ENCODE data around the gene PPIG. TPM values are rescaled to one million over a fixed set of nuclear protein-coding genes. Genes with fewer than 3 reads are reported as not detected.

PPIG gene
- total and polyA plus RNA-seq, 9 of the 15 experiments (the other 6 are each of a cell fraction or from before 2014, with no cell fraction given): 52.5 to 166 (median 124) TPM

DNA sequence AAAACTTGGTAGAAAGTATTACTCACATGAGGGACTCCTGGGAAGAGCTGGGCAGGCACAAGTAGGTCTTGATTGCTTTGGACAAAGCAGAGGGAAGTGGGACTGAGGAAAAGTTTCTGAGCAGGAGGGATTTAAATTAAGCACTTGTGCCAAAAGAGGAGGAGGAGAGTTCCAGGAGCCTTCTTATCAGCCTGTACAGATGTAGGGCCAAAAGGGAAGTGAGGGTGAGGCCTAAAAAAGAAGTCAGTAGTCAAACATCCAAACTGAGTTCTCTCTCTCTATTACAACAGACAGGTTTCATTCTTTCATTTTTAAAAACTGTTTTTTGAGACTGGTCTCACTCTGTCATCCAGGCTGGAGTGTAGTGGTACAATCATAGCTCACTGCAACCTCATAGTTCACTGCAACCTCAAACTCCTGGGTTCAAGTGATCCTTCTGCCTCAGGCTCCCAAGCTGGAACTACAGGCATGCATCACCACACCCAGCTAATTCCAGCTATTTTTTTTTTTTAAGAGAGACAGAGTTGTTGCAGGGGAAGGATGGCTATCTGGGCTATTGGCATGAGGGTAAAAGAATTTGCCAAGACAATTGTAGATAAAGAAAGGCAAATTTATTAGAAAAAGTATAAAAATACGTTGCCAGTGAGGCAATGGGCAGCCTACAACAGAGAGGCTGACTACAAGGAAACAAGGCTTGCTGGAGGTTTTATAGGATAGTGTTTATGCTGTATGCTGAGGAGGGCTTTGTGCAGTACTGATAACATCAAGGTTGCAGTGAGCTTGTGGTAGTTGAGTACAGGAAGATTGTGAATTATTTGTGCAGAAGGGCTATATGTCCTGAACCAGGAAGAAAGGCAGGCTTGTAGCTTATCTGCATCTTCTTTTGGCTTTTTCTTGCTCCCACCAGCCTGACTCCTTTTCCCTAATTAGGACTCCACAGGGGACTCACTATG lies 81.1 kb downstream of the PPIG start (continued):
- TF ChIP-seq TAF15 (IDR thresholded peaks at IDR 0.05; ENCODE audit: low read depth, low read length) (no peak), ZNF764 (CRISPR knock-in tag; IDR thresholded peaks at IDR 0.05; ENCODE audit: low read depth) (no peak), FOXA1 (IDR thresholded peaks at IDR 0.05; ENCODE audit: borderline replicate concordance) (no peak), ZNF707 (CRISPR knock-in tag; conservative IDR thresholded peaks at IDR 0.05) (no peak), NR2C2 (CRISPR knock-in tag; IDR thresholded peaks at IDR 0.05) (no peak), NR2C2 (tag; IDR thresholded peaks at IDR 0.05) (peak; percentile 29; the same call in 1 of the 2 replicates), ZKSCAN1 (IDR thresholded peaks at IDR 0.05; ENCODE audit: low read depth, low read length) (no peak), KHSRP (IDR thresholded peaks at IDR 0.05) (no peak), TEAD1 (CRISPR knock-in tag; IDR thresholded peaks at IDR 0.05) (peak; percentile 19 to 78; a peak in 1 of 4 replicates), MTA1 (IDR thresholded peaks at IDR 0.05; ENCODE audit: borderline replicate concordance) (peak; percentile 52; the same call in 1 of the 2 replicates), ZNF24 (IDR thresholded peaks at IDR 0.05) (peak; percentile 66), ZNF75A (CRISPR knock-in tag; IDR thresholded peaks at IDR 0.05) (no peak), RBM34 (IDR thresholded peaks at IDR 0.05; ENCODE audit: borderline replicate concordance, insufficient read depth, low read length) (no peak), ZNF197 (CRISPR knock-in tag; IDR thresholded peaks at IDR 0.05; ENCODE audit: low read depth) (peak; percentile 70; the same call in 1 of the 2 replicates), CREB1 (IDR thresholded peaks at IDR 0.05) (no peak), CREB1 (CRISPR knock-in tag; IDR thresholded peaks at IDR 0.05) (no peak), ETV6 (IDR thresholded peaks at IDR 0.05; ENCODE audit: borderline replicate concordance in 1 of 2, low read depth in 2 of 2, low read length in 1 of 2) (peak in 1 of 2 experiments; percentile 80; a peak in 2 of 4 replicates), ETV6 (CRISPR knock-in tag; IDR thresholded peaks at IDR 0.05; ENCODE audit: borderline replicate concordance) (no peak), HNRNPUL1 (IDR thresholded peaks at IDR 0.05; ENCODE audit: low read length) (no peak), MEF2D (tag; conservative IDR thresholded peaks at IDR 0.05; ENCODE audit: low read depth) (0 out of 2 replicates have a peak, but pooled peaks have one; percentile 10)
- TF ChIP-seq, protein P1, sequence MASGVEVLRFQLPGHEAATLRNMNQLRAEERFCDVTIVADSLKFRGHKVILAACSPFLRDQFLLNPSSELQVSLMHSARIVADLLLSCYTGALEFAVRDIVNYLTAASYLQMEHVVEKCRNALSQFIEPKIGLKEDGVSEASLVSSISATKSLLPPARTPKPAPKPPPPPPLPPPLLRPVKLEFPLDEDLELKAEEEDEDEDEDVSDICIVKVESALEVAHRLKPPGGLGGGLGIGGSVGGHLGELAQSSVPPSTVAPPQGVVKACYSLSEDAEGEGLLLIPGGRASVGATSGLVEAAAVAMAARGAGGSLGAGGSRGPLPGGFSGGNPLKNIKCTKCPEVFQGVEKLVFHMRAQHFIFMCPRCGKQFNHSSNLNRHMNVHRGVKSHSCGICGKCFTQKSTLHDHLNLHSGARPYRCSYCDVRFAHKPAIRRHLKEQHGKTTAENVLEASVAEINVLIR (CRISPR knock-in tag; IDR thresholded peaks at IDR 0.05): no peak
- TF ChIP-seq, protein P2, sequence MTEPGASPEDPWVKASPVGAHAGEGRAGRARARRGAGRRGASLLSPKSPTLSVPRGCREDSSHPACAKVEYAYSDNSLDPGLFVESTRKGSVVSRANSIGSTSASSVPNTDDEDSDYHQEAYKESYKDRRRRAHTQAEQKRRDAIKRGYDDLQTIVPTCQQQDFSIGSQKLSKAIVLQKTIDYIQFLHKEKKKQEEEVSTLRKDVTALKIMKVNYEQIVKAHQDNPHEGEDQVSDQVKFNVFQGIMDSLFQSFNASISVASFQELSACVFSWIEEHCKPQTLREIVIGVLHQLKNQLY (CRISPR knock-in tag; conservative IDR thresholded peaks at IDR 0.05): no peak
- TF ChIP-seq, protein P3, sequence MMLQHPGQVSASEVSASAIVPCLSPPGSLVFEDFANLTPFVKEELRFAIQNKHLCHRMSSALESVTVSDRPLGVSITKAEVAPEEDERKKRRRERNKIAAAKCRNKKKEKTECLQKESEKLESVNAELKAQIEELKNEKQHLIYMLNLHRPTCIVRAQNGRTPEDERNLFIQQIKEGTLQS (IDR thresholded peaks at IDR 0.05): no peak
- TF ChIP-seq, protein P3 (CRISPR knock-in tag; conservative IDR thresholded peaks at IDR 0.05): peak; percentile 22; the same call in 1 of the 2 replicates
- TF ChIP-seq, protein P4, sequence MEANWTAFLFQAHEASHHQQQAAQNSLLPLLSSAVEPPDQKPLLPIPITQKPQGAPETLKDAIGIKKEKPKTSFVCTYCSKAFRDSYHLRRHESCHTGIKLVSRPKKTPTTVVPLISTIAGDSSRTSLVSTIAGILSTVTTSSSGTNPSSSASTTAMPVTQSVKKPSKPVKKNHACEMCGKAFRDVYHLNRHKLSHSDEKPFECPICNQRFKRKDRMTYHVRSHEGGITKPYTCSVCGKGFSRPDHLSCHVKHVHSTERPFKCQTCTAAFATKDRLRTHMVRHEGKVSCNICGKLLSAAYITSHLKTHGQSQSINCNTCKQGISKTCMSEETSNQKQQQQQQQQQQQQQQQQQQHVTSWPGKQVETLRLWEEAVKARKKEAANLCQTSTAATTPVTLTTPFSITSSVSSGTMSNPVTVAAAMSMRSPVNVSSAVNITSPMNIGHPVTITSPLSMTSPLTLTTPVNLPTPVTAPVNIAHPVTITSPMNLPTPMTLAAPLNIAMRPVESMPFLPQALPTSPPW (CRISPR knock-in tag; IDR thresholded peaks at IDR 0.05): no peak
